Measurements from ENCODE around the gene MBLAC1. TPM values are rescaled to one million over a fixed set of nuclear protein-coding genes. Genes with fewer than 3 reads are reported as not detected.
A peak's percentile ranks its signal among the peaks of the same experiment; 100 is the strongest.

The MBLAC1 gene
- total RNA-seq, 2 donors from 2014 or later: 2.1 to 5.3 TPM

DNA sequence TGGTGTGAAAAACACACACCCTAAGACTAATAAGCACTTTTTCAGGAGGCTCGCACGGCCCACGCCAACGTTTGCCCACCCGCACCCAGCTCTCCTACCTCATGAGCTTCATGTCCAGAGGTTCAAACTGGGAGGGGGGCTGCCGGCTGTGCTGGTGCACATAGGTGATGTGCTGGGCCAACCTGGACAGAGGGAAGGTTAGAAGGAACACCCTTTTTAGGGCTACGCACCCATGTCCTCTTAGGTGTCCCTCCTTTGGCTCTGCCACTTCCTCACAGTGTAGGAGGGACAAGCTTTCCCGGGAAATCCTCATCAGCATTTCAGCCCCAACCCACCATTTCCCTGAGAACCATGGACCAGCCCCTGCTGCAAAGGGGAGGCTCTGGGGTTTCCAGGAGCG is 31.5 kb upstream of the MBLAC1 start:
- ATAC-seq: no peak
- TF ChIP-seq POLR2A (IDR thresholded peaks at IDR 0.05): no peak
- TF ChIP-seq, protein P1, sequence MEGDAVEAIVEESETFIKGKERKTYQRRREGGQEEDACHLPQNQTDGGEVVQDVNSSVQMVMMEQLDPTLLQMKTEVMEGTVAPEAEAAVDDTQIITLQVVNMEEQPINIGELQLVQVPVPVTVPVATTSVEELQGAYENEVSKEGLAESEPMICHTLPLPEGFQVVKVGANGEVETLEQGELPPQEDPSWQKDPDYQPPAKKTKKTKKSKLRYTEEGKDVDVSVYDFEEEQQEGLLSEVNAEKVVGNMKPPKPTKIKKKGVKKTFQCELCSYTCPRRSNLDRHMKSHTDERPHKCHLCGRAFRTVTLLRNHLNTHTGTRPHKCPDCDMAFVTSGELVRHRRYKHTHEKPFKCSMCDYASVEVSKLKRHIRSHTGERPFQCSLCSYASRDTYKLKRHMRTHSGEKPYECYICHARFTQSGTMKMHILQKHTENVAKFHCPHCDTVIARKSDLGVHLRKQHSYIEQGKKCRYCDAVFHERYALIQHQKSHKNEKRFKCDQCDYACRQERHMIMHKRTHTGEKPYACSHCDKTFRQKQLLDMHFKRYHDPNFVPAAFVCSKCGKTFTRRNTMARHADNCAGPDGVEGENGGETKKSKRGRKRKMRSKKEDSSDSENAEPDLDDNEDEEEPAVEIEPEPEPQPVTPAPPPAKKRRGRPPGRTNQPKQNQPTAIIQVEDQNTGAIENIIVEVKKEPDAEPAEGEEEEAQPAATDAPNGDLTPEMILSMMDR (IDR thresholded peaks at IDR 0.05): no peak
- peaks cover 14% of the 10 kb centered on the region for H3K4me1 ChIP-seq
- H3K27ac ChIP-seq: no peak overlapping the region
- no peak for DNase-seq
- no peaks in the 10 kb centered on the region for H3K27me3 ChIP-seq
- no peaks in the 10 kb centered on the region for H3K9me3 ChIP-seq
- H3K4me3 ChIP-seq: no peak overlapping the region
- intact Hi-C loops (cut with DNase I): no loop called here
- 86% methylated on average over 9 of the region's 9 CpGs for WGBS, 2 donors
- peaks cover 22 to 36% of the 10 kb centered on the region in 2 donors for H3K36me3 ChIP-seq (replicated peaks in 1 of 2; ENCODE audit: insufficient read depth in 1 of 2, low read depth in 2 of 2)

DNA sequence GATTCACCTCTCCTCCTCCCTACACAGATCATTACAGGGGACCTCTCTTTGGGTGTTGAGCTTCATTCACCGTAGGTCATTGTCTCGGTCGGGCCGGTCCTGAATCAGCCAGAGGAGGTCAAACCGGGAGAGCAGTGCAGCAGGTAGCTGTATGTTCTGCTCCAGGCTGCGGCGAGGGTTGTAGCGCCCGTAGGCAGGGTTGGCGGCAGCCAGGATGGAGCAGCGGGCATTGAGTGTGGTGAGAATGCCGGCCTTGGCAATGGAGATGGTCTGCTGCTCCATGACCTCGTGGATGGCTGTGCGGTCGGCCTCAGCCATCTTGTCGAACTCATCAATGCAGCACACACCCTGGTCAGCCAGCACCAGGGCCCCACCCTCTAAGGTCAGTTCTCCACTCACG is 31.1 kb upstream of the MBLAC1 start:
- intact Hi-C loops (cut with DNase I): no loop called here
- TF ChIP-seq, protein P1 (IDR thresholded peaks at IDR 0.05): no peak
- TF ChIP-seq POLR2A (IDR thresholded peaks at IDR 0.05): no peak
- H3K27me3 ChIP-seq: no peaks in the 10 kb centered on the region
- no peak overlapping the region for H3K27ac ChIP-seq
- DNase-seq (no peak), ATAC-seq (no peak)
- no peaks in the 10 kb centered on the region for H3K9me3 ChIP-seq
- WGBS, 2 donors: 79 to 97% methylated on average over 16 to 17 of the region's 17 CpGs
- no peak overlapping the region for H3K4me3 ChIP-seq
- peaks cover 14% of the 10 kb centered on the region for H3K4me1 ChIP-seq
- H3K36me3 ChIP-seq (replicated peaks in 1 of 2; ENCODE audit: insufficient read depth in 1 of 2, low read depth in 2 of 2): peaks cover 22 to 36% of the 10 kb centered on the region in 2 donors

DNA sequence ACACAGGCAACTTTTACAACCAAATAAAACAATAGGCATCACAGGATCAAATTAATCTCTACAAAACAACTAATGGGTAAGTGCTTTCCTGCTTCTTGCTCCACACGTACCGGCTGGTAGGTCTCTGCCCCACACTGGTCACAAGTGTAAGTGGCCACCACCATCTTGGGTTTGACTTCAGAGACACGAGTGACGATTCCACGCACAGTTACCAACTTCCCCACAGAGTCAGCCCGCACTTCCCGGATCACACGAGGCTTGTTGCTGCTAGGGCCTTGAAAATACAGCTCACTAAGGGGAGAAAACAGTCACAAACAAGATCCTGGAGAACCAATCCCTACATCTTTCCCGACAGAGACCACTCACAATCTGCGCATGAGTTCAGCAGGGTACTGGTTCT is 27.9 kb upstream of the MBLAC1 start:
- peaks cover 27% of the 10 kb centered on the region for H3K4me1 ChIP-seq
- no peak overlapping the region for H3K27ac ChIP-seq
- no peak overlapping the region for H3K4me3 ChIP-seq
- DNase-seq: no peak
- TF ChIP-seq POLR2A (IDR thresholded peaks at IDR 0.05): no peak
- TF ChIP-seq, protein P1 (IDR thresholded peaks at IDR 0.05): no peak
- H3K9me3 ChIP-seq: no peaks in the 10 kb centered on the region
- no peaks in the 10 kb centered on the region for H3K27me3 ChIP-seq
- H3K36me3 ChIP-seq (replicated peaks in 1 of 2; ENCODE audit: insufficient read depth in 1 of 2, low read depth in 2 of 2): peaks cover 20 to 27% of the 10 kb centered on the region in 2 donors
- WGBS, 2 donors: 80 to 83% methylated on average over 10 of the region's 10 CpGs
- intact Hi-C loops (cut with DNase I): no loop called here
- no peak for ATAC-seq

DNA sequence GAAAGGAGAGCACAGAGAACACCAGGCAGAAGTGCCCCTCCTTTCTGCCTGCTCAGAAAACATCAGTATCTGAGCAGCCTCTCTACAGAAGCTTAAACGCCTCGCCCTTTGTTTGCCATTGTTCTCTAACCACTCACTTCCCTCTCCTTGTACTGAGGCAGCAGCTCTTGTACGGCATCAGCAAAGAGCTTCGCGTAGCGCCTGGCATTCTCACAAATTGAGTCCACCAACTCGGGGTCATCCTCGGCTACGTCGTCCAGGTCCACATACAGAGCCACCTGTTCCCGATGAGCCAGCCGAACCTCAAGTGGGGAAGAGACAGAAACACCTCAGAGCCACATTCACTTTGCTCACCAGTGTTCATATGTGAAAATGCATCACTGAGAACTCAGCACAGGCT is 27.3 kb upstream of the MBLAC1 start:
- WGBS, 2 donors: 56 to 68% methylated on average over 12 of the region's 12 CpGs
- no peak for DNase-seq
- H3K36me3 ChIP-seq (replicated peaks in 1 of 2; ENCODE audit: insufficient read depth in 1 of 2, low read depth in 2 of 2): peaks cover 17 to 30% of the 10 kb centered on the region in 2 donors

More for the DNA sequence above, 27.3 kb upstream of the MBLAC1 start:
- no peak for TF ChIP-seq POLR2A (IDR thresholded peaks at IDR 0.05)
- TF ChIP-seq, protein P1 (IDR thresholded peaks at IDR 0.05): no peak
- no peaks in the 10 kb centered on the region for H3K9me3 ChIP-seq
- H3K27ac ChIP-seq: peak overlapping the region in 2 of 4 donors; percentile 84 to 91
- H3K4me3 ChIP-seq: peak overlapping the region in 1 of 2 donors; percentile 75
- ATAC-seq: no peak
- intact Hi-C loops (cut with DNase I): no loop called here
- peaks cover 27% of the 10 kb centered on the region for H3K4me1 ChIP-seq
- no peaks in the 10 kb centered on the region for H3K27me3 ChIP-seq
